Epithelial cell of proximal tubule (primary cell): ENCODE data around the gene SLC45A1. TPM values are rescaled to one million over a fixed set of nuclear protein-coding genes. Genes with fewer than 3 reads are reported as not detected.

ENCODE experiments used
- DNase-seq: peaks from one replicate; pipeline ENCODE4 v3.0.0-alpha.2; 2011; ENCODE audit warnings: low read depth
- H3K4me3 ChIP-seq: 2 replicates; pipeline ENCODE4 v1.5.1; 2011; ENCODE audit warnings: low read depth, mild to moderate bottlenecking, low read length
- total RNA-seq: library from RNA; depleted of rRNA; stranded (reverse); fragments of >200 nt; gene quantifications from 2 replicates; pipeline ENCODE4 v1.2.3, GENCODE V29; 2015
- TF ChIP-seq, protein P1 (sequence below): conservative IDR thresholded peaks from 2 replicates; pipeline ENCODE4 v1.5.1; 2012; ENCODE audit warnings: low read depth, mild to moderate bottlenecking, low read length

SLC45A1 gene
- total RNA-seq, 1 donor from 2014 or later = 0.63 TPM

DNA sequence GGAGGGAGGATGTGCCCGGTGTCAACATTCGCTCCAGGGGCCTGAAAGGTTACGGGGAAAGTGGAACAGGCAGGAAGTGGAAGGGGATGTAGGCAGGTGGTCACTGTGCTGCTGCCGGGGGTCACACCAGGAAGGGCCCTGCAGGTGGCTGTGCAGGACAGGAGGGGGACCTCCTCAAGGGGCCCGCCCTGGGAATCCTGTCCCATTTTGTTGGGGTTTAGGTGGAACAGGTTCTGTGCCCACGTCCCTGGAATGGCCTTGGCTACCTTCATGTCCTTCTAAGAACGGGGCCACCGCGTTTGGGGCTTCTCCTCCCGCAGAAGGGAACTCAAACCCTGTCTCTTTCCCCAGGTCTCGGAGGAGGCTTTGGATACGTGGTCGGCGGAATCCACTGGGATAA, 11.9 kb downstream of the SLC45A1 start:
- DNase-seq = no peak
- no peak overlapping the region for H3K4me3 ChIP-seq
- TF ChIP-seq, protein P1, sequence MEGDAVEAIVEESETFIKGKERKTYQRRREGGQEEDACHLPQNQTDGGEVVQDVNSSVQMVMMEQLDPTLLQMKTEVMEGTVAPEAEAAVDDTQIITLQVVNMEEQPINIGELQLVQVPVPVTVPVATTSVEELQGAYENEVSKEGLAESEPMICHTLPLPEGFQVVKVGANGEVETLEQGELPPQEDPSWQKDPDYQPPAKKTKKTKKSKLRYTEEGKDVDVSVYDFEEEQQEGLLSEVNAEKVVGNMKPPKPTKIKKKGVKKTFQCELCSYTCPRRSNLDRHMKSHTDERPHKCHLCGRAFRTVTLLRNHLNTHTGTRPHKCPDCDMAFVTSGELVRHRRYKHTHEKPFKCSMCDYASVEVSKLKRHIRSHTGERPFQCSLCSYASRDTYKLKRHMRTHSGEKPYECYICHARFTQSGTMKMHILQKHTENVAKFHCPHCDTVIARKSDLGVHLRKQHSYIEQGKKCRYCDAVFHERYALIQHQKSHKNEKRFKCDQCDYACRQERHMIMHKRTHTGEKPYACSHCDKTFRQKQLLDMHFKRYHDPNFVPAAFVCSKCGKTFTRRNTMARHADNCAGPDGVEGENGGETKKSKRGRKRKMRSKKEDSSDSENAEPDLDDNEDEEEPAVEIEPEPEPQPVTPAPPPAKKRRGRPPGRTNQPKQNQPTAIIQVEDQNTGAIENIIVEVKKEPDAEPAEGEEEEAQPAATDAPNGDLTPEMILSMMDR = no peak

DNA sequence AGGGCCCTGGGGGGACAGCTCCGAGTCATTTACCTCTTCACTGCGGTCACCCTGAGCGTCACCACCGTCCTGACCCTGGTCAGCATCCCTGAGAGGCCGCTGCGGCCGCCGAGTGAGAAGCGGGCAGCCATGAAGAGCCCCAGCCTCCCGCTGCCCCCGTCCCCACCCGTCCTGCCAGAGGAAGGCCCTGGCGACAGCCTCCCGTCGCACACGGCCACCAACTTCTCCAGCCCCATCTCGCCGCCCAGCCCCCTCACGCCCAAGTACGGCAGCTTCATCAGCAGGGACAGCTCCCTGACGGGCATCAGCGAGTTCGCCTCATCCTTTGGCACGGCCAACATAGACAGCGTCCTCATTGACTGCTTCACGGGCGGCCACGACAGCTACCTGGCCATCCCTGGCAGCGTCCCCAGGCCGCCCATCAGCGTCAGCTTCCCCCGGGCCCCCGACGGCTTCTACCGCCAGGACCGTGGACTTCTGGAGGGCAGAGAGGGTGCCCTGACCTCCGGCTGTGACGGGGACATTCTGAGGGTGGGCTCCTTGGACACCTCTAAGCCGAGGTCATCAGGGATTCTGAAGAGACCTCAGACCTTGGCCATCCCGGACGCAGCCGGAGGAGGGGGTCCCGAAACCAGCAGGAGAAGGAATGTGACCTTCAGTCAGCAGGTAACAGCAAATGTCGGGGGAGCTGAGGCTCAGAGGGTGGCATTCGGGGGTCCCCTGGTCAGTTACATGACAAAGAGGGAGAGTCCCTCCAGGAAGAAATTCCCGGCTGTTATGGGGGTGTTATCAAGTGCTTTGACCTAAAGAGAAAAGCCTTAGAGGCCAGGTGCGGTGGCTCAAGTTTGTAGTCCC, 12.6 kb downstream of the SLC45A1 start:
- DNase-seq = no peak
- TF ChIP-seq, protein P1 = no peak
- H3K4me3 ChIP-seq = no peak overlapping the region

DNA sequence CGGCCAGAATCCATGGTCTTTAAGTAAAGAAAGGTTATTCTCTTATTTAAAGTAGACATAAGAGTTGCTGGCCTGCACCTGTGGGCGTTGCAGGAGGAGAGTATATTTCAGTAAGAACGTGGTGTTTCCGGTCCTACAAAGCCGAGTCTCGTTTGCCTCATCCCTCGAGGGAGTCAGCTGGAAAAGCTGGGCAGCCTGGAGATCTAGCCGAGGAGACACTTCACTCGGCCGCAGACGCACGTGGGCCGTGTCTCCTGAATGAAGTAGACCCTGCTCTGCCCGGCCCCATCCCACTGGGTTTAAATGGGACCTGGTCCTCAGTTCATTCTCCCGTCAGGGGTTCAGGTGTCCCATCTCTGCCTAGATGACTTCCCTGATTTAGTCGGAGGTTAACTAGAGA, 14.9 kb downstream of the SLC45A1 start:
- H3K4me3 ChIP-seq = no peak overlapping the region
- TF ChIP-seq, protein P1 = no peak
- DNase-seq = no peak

DNA sequence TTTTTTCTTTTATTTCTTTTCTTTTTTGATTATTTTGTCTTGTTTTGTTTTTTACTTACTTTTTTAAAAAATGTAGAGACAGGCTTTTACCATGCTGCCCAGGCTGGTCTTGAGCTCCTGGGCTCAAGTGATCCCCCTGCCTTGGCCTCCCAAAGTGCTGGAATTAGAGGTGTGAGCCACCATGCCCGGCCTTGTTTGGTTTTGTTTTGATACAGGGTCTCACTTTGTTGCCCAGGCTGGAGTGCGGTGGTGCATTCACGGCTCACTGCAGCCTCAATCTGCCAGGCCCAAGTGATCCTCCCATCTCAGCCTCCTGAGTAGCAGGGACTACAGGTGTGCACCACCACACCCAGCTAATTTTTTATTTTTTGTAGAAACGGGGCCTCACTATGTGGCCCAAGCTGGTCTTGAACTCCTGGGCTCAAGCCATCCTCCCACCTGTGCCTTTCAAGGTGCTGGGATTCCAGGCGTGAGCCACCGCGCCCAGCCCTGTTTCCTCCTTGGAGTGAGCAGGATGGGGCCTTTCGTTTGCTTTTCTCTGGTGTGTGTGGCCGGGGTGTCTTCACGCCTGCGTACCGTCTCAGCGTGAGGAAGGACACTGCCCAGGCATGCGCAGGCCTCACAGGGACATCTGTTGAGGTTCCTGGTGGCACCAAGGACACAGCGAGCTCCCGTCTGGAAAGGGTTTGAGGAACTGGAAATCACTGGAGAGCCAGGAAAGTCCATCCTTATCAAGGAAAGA, 15.5 kb downstream of the SLC45A1 start:
- H3K4me3 ChIP-seq = no peak overlapping the region
- TF ChIP-seq, protein P1 = no peak
- no peak for DNase-seq

DNA sequence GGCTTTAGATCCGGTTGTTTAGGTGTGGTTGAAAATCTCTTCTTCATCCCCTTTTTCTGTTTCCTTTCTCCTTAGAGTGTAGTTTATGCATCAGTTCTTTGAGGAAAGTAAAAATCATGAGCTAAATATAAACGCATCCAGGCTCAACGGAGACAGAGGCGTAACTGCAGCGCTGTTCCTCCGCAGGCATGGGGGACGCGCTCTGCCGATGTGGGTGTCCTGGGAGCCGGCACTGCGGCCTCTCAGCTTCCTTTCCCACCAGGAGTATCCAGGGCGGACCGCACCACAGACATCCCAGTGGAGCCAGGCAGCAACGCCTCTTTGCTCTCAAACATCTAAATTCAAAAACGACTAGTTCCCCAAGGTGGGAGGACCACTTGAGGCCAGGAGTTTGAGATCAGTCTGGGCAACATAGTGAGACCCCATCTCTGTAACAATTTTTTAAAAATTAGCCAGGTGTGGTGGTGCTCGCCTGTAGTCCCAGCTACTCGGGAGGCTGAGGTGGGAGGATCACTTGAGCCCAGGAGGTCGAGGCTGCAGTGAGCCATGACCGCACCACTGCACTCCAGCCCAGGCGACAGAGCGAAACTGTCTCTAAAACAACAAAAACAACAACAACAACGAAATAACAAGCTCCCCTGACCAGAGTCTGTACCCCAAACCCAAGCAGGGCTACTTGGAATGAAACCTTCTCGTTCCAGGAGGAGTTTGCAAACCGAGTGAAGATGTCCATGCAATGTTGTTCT, 16.4 kb downstream of the SLC45A1 start:
- TF ChIP-seq, protein P1 = no peak
- no peak overlapping the region for H3K4me3 ChIP-seq
- no peak for DNase-seq

DNA sequence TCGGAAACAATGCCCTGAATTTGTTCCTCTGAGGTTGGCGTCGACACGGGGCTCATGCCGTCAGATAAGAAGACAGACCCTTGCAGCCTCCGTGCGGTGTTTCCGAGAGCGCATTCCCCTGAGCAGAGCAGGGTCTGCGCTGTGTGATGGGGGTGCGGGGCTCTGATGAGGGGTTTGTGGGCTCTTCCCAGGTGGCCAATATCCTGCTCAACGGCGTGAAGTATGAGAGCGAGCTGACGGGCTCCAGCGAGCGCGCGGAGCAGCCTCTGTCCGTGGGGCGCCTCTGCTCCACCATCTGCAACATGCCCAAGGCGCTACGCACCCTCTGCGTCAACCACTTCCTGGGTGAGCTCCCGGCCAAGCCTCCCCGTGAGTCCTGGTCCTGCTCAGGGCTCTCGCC, 17.3 kb downstream of the SLC45A1 start:
- TF ChIP-seq, protein P1 = no peak
- DNase-seq = no peak
- no peak overlapping the region for H3K4me3 ChIP-seq
